ENCODE data around the gene INPP5K.
A peak's percentile ranks its signal among the peaks of the same experiment; 100 is the strongest.

Gene INPP5K

GRCh38 chr17:1492249-1493206 is 23.9 kb downstream of the INPP5K start, which contains the start of gene MYO1C:
TSS of gene MYO1C (minus strand) at chr17:1492686. CDS start at chr17:1492487, 199 bp downstream.
- peak within 1 kb of the TSS; percentile 92 for H4K91ac ChIP-seq (ENCODE audit: low read length)
- H4K8ac ChIP-seq (ENCODE audit: low read length) = peak within 1 kb of the TSS; percentile 93
- H3K4ac ChIP-seq (ENCODE audit: low read depth in 1 of 2, low read length in 2 of 2) = peak within 1 kb of the TSS; percentile 63
- H3K23ac ChIP-seq (ENCODE audit: low read length in 2 of 2) = no peak within 1 kb of the TSS
- H2AK5ac ChIP-seq (ENCODE audit: low read length, severe bottlenecking) = peak within 1 kb of the TSS; percentile 47
- 66% methylated on average over 34 of the region's 35 CpGs for WGBS
- peak within 1 kb of the TSS; percentile 83 for H3K9ac ChIP-seq (ENCODE audit: low read length)
- no peak for DNase-seq
- H3K79me1 ChIP-seq (replicated peaks; ENCODE audit: low read length, poor library complexity, severe bottlenecking) = peaks cover 2% of the 10 kb centered on the region
- no peaks in the 10 kb centered on the region for H3K9me3 ChIP-seq (ENCODE audit: control insufficient read depth, low read length)
- peak within 1 kb of the TSS; percentile 61 to 89 for H2BK12ac ChIP-seq (ENCODE audit: low read length in 2 of 2)
- peak within 1 kb of the TSS; percentile 70 to 81 for H3K4me3 ChIP-seq (ENCODE audit: insufficient read depth in 1 of 2, low read depth in 1 of 2, low read length in 2 of 2)
- peak within 1 kb of the TSS; percentile 82 for H3K4me2 ChIP-seq (ENCODE audit: low read length, poor library complexity, severe bottlenecking)
- H2BK120ac ChIP-seq (ENCODE audit: low read depth, low read length) = peak within 1 kb of the TSS; percentile 85
- peak within 1 kb of the TSS; percentile 34 for H2AFZ ChIP-seq (ENCODE audit: low read depth, low read length)
- H3K36me3 ChIP-seq (ENCODE audit: control insufficient read depth in 1 of 2, insufficient read depth in 2 of 2, low read depth in 1 of 2, low read length in 2 of 2) = peaks cover 25 to 27% of the 10 kb centered on the region in 2 experiments
- H3K14ac ChIP-seq (ENCODE audit: low read length in 2 of 2) = peak within 1 kb of the TSS in 1 of 2 experiments; percentile 83
- peak within 1 kb of the TSS; percentile 68 for H2BK15ac ChIP-seq (ENCODE audit: low read depth, poor library complexity, severe bottlenecking)
- peak within 1 kb of the TSS; percentile 69 to 92 for H3K18ac ChIP-seq (ENCODE audit: low read depth in 1 of 2, low read length in 2 of 2)
- H2BK5ac ChIP-seq (ENCODE audit: low read depth, low read length, poor library complexity, severe bottlenecking) = no peak within 1 kb of the TSS
- H3K4me1 ChIP-seq (ENCODE audit: control insufficient read depth, insufficient read depth, low read depth, low read length) = peaks cover 43% of the 10 kb centered on the region
- H3K27ac ChIP-seq (ENCODE audit: low read length, poor library complexity, severe bottlenecking) = no peak within 1 kb of the TSS
- H3K27me3 ChIP-seq (ENCODE audit: control insufficient read depth in 1 of 2, insufficient read depth in 1 of 2, low read length in 2 of 2) = no peaks in the 10 kb centered on the region

DNA sequence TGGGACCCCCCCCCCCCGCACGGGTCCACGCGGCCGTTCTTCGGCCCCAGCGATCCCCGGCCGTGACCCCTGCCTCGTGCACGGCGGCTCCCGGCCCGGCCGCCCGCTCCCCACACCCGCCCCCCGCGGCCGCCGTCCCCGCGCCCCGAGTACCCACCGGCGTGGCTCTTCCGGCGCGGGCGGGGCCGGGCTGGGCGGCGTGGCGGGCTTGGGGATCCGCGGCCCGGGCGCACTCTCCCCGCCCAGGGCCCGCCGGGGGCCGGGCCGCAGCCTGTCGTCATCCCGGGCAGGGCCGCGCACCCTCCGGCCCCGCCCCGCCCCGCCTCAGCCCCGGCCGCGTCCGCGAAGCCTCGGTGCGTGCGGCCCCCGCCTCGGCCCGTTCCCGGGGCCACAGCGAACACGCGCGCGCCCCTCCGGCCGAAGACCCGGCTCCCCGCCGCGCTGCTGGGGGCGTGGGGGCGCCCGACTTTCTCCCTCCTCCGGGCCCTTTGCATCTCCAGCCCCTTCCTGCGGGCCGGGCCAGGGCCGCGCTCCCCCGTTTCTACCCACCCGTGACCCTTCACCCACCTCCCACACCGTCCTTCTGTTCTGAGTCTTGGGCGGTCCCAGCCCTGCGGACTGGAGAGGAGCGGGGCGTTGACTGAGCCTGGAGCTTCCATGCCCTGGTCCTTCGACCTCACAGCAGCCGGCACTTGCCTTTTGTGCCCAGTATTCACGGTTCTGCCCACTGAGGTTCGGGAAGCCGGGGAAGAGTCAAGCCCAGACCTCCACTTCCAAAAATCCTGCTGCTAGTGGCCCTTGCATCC is 24.8 kb downstream of the INPP5K start:
- peak overlapping the region; percentile 92 for H4K91ac ChIP-seq (ENCODE audit: low read length)
- H2BK120ac ChIP-seq (ENCODE audit: low read depth, low read length) = peak overlapping the region; percentile 85
- H2AK5ac ChIP-seq (ENCODE audit: low read length, severe bottlenecking) = peak overlapping the region; percentile 47
- H3K18ac ChIP-seq (ENCODE audit: low read depth in 1 of 2, low read length in 2 of 2) = peak overlapping the region; percentile 82 to 92
- H3K4me3 ChIP-seq (ENCODE audit: insufficient read depth in 1 of 2, low read depth in 1 of 2, low read length in 2 of 2) = peak overlapping the region; percentile 70 to 87
- H3K36me3 ChIP-seq (ENCODE audit: control insufficient read depth in 1 of 2, insufficient read depth in 2 of 2, low read depth in 1 of 2, low read length in 2 of 2) = peaks cover 17 to 23% of the 10 kb centered on the region in 2 experiments
- peaks cover 2% of the 10 kb centered on the region for H3K79me1 ChIP-seq (replicated peaks; ENCODE audit: low read length, poor library complexity, severe bottlenecking)
- H2BK15ac ChIP-seq (ENCODE audit: low read depth, poor library complexity, severe bottlenecking) = peak overlapping the region; percentile 68
- no peaks in the 10 kb centered on the region for H3K9me3 ChIP-seq (ENCODE audit: control insufficient read depth, low read length)
- H3K27me3 ChIP-seq (ENCODE audit: control insufficient read depth in 1 of 2, insufficient read depth in 1 of 2, low read length in 2 of 2) = no peaks in the 10 kb centered on the region
- peak overlapping the region; percentile 92 for H3K4me2 ChIP-seq (ENCODE audit: low read length, poor library complexity, severe bottlenecking)
- H3K14ac ChIP-seq (ENCODE audit: low read length in 2 of 2) = peak overlapping the region in 1 of 2 experiments; percentile 83
- no peak overlapping the region for H2BK5ac ChIP-seq (ENCODE audit: low read depth, low read length, poor library complexity, severe bottlenecking)
- H3K4me1 ChIP-seq (ENCODE audit: control insufficient read depth, insufficient read depth, low read depth, low read length) = peaks cover 49% of the 10 kb centered on the region
- peak overlapping the region; percentile 38 to 89 for H2BK12ac ChIP-seq (ENCODE audit: low read length in 2 of 2)
- no peak overlapping the region for H3K23ac ChIP-seq (ENCODE audit: low read length in 2 of 2)
- peak overlapping the region; percentile 61 to 63 for H3K4ac ChIP-seq (ENCODE audit: low read depth in 1 of 2, low read length in 2 of 2)
- H4K8ac ChIP-seq (ENCODE audit: low read length) = peak overlapping the region; percentile 93
- H3K9ac ChIP-seq (ENCODE audit: low read length) = peak overlapping the region; percentile 87
- no peak overlapping the region for H3K27ac ChIP-seq (ENCODE audit: low read length, poor library complexity, severe bottlenecking)
- H2AFZ ChIP-seq (ENCODE audit: low read depth, low read length) = peak overlapping the region; percentile 34
- WGBS = 3% methylated on average over 73 of the region's 94 CpGs
- peak; percentile 57 for DNase-seq

DNA sequence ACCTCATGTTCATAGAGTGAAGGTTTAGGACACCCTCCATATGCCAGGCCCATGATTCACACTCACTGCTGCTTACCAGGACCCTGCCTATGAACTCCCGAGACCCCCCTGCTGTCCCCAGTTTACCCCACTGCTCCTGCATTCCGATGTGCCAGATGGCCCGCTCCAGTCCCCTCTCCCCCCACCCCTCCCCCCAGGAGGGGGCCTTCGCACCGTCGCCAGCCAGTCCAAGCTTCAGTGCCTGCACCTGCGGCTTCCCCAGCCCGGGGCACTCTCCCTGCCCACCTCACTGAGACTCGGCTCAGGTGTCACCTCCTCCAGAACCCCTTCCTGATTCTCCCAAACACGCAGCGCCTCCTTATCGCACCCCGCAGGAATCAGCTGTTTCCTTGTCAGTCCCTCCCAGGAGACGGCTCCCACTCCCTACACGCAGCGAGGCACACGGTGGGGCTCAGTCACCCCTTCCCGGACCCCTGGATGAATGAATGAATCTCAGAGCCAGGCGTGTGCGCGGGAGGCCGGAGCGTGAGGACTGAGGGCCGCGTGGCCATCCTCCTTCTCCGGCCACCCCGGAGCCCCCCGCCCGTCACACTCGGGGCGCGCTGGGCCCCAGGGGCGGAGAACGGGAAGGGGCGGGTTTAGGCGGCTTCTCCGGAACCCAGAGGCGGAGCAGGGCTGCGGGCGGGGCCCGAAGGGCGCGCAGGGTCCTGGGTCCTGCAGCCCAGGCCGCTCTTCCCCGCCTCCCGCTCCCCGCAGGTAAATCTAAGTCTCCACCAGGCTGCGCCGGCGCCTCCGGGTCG is 25.6 kb downstream of the INPP5K start:
- Histone ChIP-seq H2BK120ac (ENCODE audit: low read depth, low read length) (peak overlapping the region; percentile 54), H2BK12ac (ENCODE audit: low read length in 2 of 2) (peak overlapping the region in 1 of 2 experiments; percentile 49), H3K14ac (ENCODE audit: low read length in 2 of 2) (no peak overlapping the region), H3K36me3 (ENCODE audit: control insufficient read depth in 1 of 2, insufficient read depth in 2 of 2, low read depth in 1 of 2, low read length in 2 of 2) (peaks cover 9 to 15% of the 10 kb centered on the region in 2 experiments), H3K27me3 (ENCODE audit: control insufficient read depth in 1 of 2, insufficient read depth in 1 of 2, low read length in 2 of 2) (no peaks in the 10 kb centered on the region), H2AK5ac (ENCODE audit: low read length, severe bottlenecking) (no peak overlapping the region), H3K4ac (ENCODE audit: low read depth in 1 of 2, low read length in 2 of 2) (peak overlapping the region in 1 of 2 experiments; percentile 54), H4K91ac (ENCODE audit: low read length) (peak overlapping the region; percentile 89), H2AFZ (ENCODE audit: low read depth, low read length) (no peak overlapping the region), H3K23ac (ENCODE audit: low read length in 2 of 2) (no peak overlapping the region), H3K79me1 (replicated peaks; ENCODE audit: low read length, poor library complexity, severe bottlenecking) (peaks cover 4% of the 10 kb centered on the region), H3K4me1 (ENCODE audit: control insufficient read depth, insufficient read depth, low read depth, low read length) (peaks cover 53% of the 10 kb centered on the region), H4K8ac (ENCODE audit: low read length) (peak overlapping the region; percentile 61), H3K4me2 (ENCODE audit: low read length, poor library complexity, severe bottlenecking) (peak overlapping the region; percentile 92), H3K9ac (ENCODE audit: low read length) (peak overlapping the region; percentile 87), H3K4me3 (ENCODE audit: insufficient read depth in 1 of 2, low read depth in 1 of 2, low read length in 2 of 2) (peak overlapping the region; percentile 70 to 87), H3K18ac (ENCODE audit: low read depth in 1 of 2, low read length in 2 of 2) (peak overlapping the region; percentile 82 to 91), H2BK15ac (ENCODE audit: low read depth, poor library complexity, severe bottlenecking) (peak overlapping the region; percentile 89), H2BK5ac (ENCODE audit: low read depth, low read length, poor library complexity, severe bottlenecking) (peak overlapping the region; percentile 63), H3K9me3 (ENCODE audit: control insufficient read depth, low read length) (no peaks in the 10 kb centered on the region), H3K27ac (ENCODE audit: low read length, poor library complexity, severe bottlenecking) (peak overlapping the region; percentile 40)
- WGBS = 3% methylated on average over 27 of the region's 52 CpGs
- peak; percentile 65 for DNase-seq

Data from mesenchymal stem cell (in vitro differentiated cells and primary cell).